Umbilical cord (tissue), 2 donors: ENCODE measurements around the gene CCNT1. TPM values are rescaled to one million over a fixed set of nuclear protein-coding genes. Genes with fewer than 3 reads are reported as not detected.

Experiments used
- DNase-seq: peaks from one replicate; pipeline ENCODE4 v3.0.0-alpha.2; 2015; ENCODE audit warnings: low spot score
- total RNA-seq: library from RNA; depleted of rRNA; stranded (reverse); fragments of >200 nt; gene quantifications from one replicate; pipeline ENCODE4 v1.2.3, GENCODE V29; 2014; ENCODE audit warnings: low replicate concordance; ENCODE audit not compliant: insufficient read depth

Gene CCNT1
- total RNA-seq, 1 donor from 2014 or later: 109 TPM

GRCh38 chr12:48640854-48641253 lies 75.7 kb downstream of the CCNT1 start:
- DNase-seq: no peak

- DNase-seq: no peak
Observed at GRCh38 chr12:48640428-48640827, 76.1 kb downstream of the CCNT1 start.

Other genes with a start within 250 kb of the CCNT1 start
- not detected for gene ANP32D, start 244.1 kb downstream of the CCNT1 start, total RNA-seq
- not detected for gene C12orf54, start 234.2 kb downstream of the CCNT1 start, total RNA-seq
- not detected for gene OR8S1, start 191.1 kb downstream of the CCNT1 start, total RNA-seq
- not detected for gene LALBA, start 146.7 kb downstream of the CCNT1 start, total RNA-seq
- gene KANSL2, start 34.5 kb downstream of the CCNT1 start, total RNA-seq: 64.3 TPM
- 20.0 TPM for gene ADCY6, start 72.4 kb upstream of the CCNT1 start, total RNA-seq
- 7.5 TPM for gene CACNB3, start 101.8 kb upstream of the CCNT1 start, total RNA-seq
- 78.5 TPM for gene DDX23, start 135.5 kb upstream of the CCNT1 start, total RNA-seq
- gene RND1, start 149.2 kb upstream of the CCNT1 start, total RNA-seq: 5.8 TPM
- gene FKBP11, start 208.8 kb upstream of the CCNT1 start, total RNA-seq: 47.4 TPM
- 25.3 TPM for gene ARF3, start 240.8 kb upstream of the CCNT1 start, total RNA-seq